ENCODE data around the gene DNM1. TPM values are rescaled to one million over a fixed set of nuclear protein-coding genes. Genes with fewer than 3 reads are reported as not detected.
A peak's percentile ranks its signal among the peaks of the same experiment; 100 is the strongest.

DNM1 gene
- total and polyA plus RNA-seq, 2 of the 8 experiments (the other 6 are each of a cell fraction or from before 2014, with no cell fraction given) = 34.3 to 62.7 TPM

GRCh38 chr9:128254855-128255759 is 51.9 kb downstream of the DNM1 start:
- H3K56ac ChIP-seq (replicated peaks; ENCODE audit: insufficient read length, low read depth, low read length) = no peak overlapping the region
- CTCF ChIA-PET (ENCODE audit: partially characterized antibody) = interaction anchor here (0.5 to 7.9 kb wide), 33 partner anchors 9 to 1091 kb away, joined by 3 to 58 read pairs (median 3); partner anchors contain the start of gene TRUB2
- H2BK5ac ChIP-seq (ENCODE audit: low read depth, low read length) = no peak overlapping the region
- H3K27ac ChIP-seq (ENCODE audit: low read depth, low read length) = no peak overlapping the region
- H4K5ac ChIP-seq (ENCODE audit: insufficient read length, low read depth, low read length) = no peak overlapping the region
- H4K20me1 ChIP-seq (replicated peaks in 1 of 2; ENCODE audit: control insufficient read depth in 1 of 2, insufficient read depth in 2 of 2, low read length in 2 of 2) = peaks cover 10 to 24% of the 10 kb centered on the region in 2 experiments
- H3K9me3 ChIP-seq (ENCODE audit: insufficient read depth in 2 of 2, low read depth in 1 of 2, low read length in 1 of 2) = no peaks in the 10 kb centered on the region
- peaks cover 7% of the 10 kb centered on the region for H3K23me2 ChIP-seq (ENCODE audit: low read depth, low read length)
- H3K36me3 ChIP-seq (ENCODE audit: control insufficient read depth in 2 of 4, insufficient read depth in 4 of 4, low read length in 3 of 4) = peaks cover 4 to 19% (median 11%) of the 10 kb centered on the region in 4 experiments; a peak in 6 of 8 replicates
- H3K4me3 ChIP-seq (ENCODE audit: extremely low read depth in 1 of 4, insufficient read depth in 2 of 4, low read depth in 3 of 4, low read length in 4 of 4) = no peak overlapping the region
- no peak overlapping the region for H3K4me2 ChIP-seq (ENCODE audit: insufficient read depth in 1 of 2, low read depth in 2 of 2, low read length in 2 of 2)
- H3K27me3 ChIP-seq (replicated peaks in 1 of 4; ENCODE audit: control insufficient read depth in 3 of 4, extremely low read depth in 1 of 4, insufficient read depth in 3 of 4, low read length in 3 of 4) = no peaks in the 10 kb centered on the region
- H2AK5ac ChIP-seq (ENCODE audit: low read depth, low read length) = 0 out of 2 replicates have a peak overlapping the region, but pooled peaks have one; percentile 53
- H2BK120ac ChIP-seq (replicated peaks; ENCODE audit: low read depth, low read length) = no peak overlapping the region
- WGBS, 2 experiments (ENCODE audit: extremely low coverage in 1 of 2, insufficient coverage in 1 of 2, insufficient read length in 1 of 2, insufficient replicate concordance in 2 of 2, low coverage in 1 of 2, low lambda C conversion rate in 2 of 2, missing lambda C conversion rate in 1 of 2) = 65% methylated on average over 17 of the region's 18 CpGs; no CpG with 5 or more reads in 1 of the 2 experiments
- H4K91ac ChIP-seq (replicated peaks; ENCODE audit: insufficient read length, low read length) = no peak overlapping the region
- H3K4me1 ChIP-seq (replicated peaks in 1 of 4; ENCODE audit: control insufficient read depth in 3 of 4, insufficient read depth in 4 of 4, low read length in 3 of 4) = peaks cover 0 to 7% (median 6%) of the 10 kb centered on the region in 4 experiments; a peak in 5 of 7 replicates
- DNase-seq (ENCODE audit: low read depth in 1 of 2, low spot score in 2 of 2) = peak in 1 of 2 experiments; percentile 96
- POLR2A ChIA-PET (ENCODE audit: partially characterized antibody) = interaction anchor here (0.6 to 2.5 kb wide), 11 partner anchors 9 to 96 kb away, joined by 3 to 16 read pairs (median 5); partner anchors contain the start of genes BBLN, GOLGA2 and SWI5
- no peak overlapping the region for H3K9ac ChIP-seq (replicated peaks in 1 of 4; ENCODE audit: extremely low read depth in 1 of 4, low read depth in 3 of 4, low read length in 3 of 4)
- no peak overlapping the region for H2BK12ac ChIP-seq (ENCODE audit: low read depth, low read length)
- no peak overlapping the region for H4K8ac ChIP-seq (ENCODE audit: extremely low read depth, insufficient read depth, low read length)
- no peak overlapping the region for H2BK15ac ChIP-seq (ENCODE audit: low read length)
- no peak for FAIRE-seq
- H3K79me2 ChIP-seq (ENCODE audit: control insufficient read depth in 1 of 2, insufficient read depth in 2 of 2, low read length in 2 of 2) = peaks cover 0 to 7% of the 10 kb centered on the region in 2 experiments; a peak in 1 of 4 replicates
- H3K14ac ChIP-seq (ENCODE audit: insufficient read length) = no peak overlapping the region
- peaks cover 8% of the 10 kb centered on the region for H3K79me1 ChIP-seq (ENCODE audit: low read depth, low read length)
- H3K4ac ChIP-seq (replicated peaks; ENCODE audit: insufficient read length, low read depth, low read length) = no peak overlapping the region
- no peak overlapping the region for H2BK20ac ChIP-seq (ENCODE audit: low read length)
- H2AFZ ChIP-seq (ENCODE audit: low read length) = no peak overlapping the region
- H3K18ac ChIP-seq (ENCODE audit: extremely low read depth, low read length) = no peak overlapping the region
- no peak overlapping the region for H3K23ac ChIP-seq (ENCODE audit: insufficient read length)
- TF ChIP-seq CTBP2 (IDR thresholded peaks at IDR 0.05; ENCODE audit: borderline replicate concordance, insufficient read depth, insufficient read length, low read length) (no peak), SAP30 (IDR thresholded peaks at IDR 0.05; ENCODE audit: insufficient read depth, insufficient replicate concordance, low read length) (no peak), CREB1 (IDR thresholded peaks at IDR 0.05) (no peak), ZNF274 (IDR thresholded peaks at IDR 0.05; ENCODE audit: borderline replicate concordance, extremely low read depth, low read length) (no peak), SP2 (IDR thresholded peaks at IDR 0.05; ENCODE audit: low read length) (no peak), YY1 (IDR thresholded peaks at IDR 0.05; ENCODE audit: low read depth, low read length) (peak; percentile 70; the same call in 1 of the 2 replicates), JUND (IDR thresholded peaks at IDR 0.05; ENCODE audit: low read length) (no peak), KDM1A (IDR thresholded peaks at IDR 0.05; ENCODE audit: borderline replicate concordance, low read length) (no peak)
